H1 (cell line): ENCODE data around the gene SHC1. TPM values are rescaled to one million over a fixed set of nuclear protein-coding genes. Genes with fewer than 3 reads are reported as not detected.

Source experiments
- CEBPB ChIP-seq: IDR thresholded peaks from 2 replicates; pipeline ENCODE4 v1.6.1; 2012; ENCODE audit warnings: low read depth, low read length
- FOSL1 ChIP-seq: IDR thresholded peaks from 2 replicates; pipeline ENCODE4 v1.6.1; 2011; ENCODE audit warnings: mild to moderate bottlenecking, low read depth, low read length, moderate library complexity; ENCODE audit not compliant: insufficient read depth
- KDM1A ChIP-seq: fragments of 200-600, 300-600 bp; sonication (generic); IDR thresholded peaks from 2 replicates; pipeline ENCODE4 v1.7.1; 2016; ENCODE audit warnings: mild to moderate bottlenecking, low read length, borderline replicate concordance
- KDM5A ChIP-seq: fragments of 200-600 bp; IDR thresholded peaks from 2 replicates; pipeline ENCODE4 v1.7.1; 2012; ENCODE audit warnings: mild to moderate bottlenecking, low read length, inconsistent platforms, mixed read lengths
- POU5F1 ChIP-seq: IDR thresholded peaks from 2 replicates; pipeline ENCODE4 v1.6.1; 2011; ENCODE audit warnings: low read depth, mild to moderate bottlenecking, low read length, moderate library complexity
- SRF ChIP-seq: IDR thresholded peaks from 2 replicates; pipeline ENCODE4 v1.6.1; 2011; ENCODE audit warnings: mild to moderate bottlenecking, low read depth, low read length, moderate library complexity
- polyA plus RNA-seq, 7 experiments: library from polyadenylated mRNA; depleted of rRNA in 3 of 7; stranded (reverse) in 5 of 7; unstranded in 2 of 7; fragments of >200 nt in 5 of 7; fragments of 200-250 nt in 2 of 7; gene quantifications; 1 replicate in 5 of 7; 2 replicates in 1 of 7; 4 replicates in 1 of 7; pipeline versions ENCODE4 v1.2.1 to v1.2.3, GENCODE V29; 2011 to 2013; ENCODE audit warnings: missing spikeins in 2 of 7, mixed read lengths in 2 of 7
- total RNA-seq: library from RNA; stranded (reverse); fragmentation: NEBNext Ultra II Directional; extraction: Animal tissue kit (Norgen Biotek cat#: 25700); gene quantifications from 2 replicates; pipeline ENCODE4 v1.2.1, GENCODE V29; 2021
- TF ChIP-seq, protein P1 (sequence below): IDR thresholded peaks from 2 replicates; pipeline ENCODE4 v1.6.1; 2012; ENCODE audit warnings: low read length, inconsistent platforms
- TF ChIP-seq, protein P2 (sequence below), 3 experiments: IDR thresholded peaks; 1 replicate in 2 of 3; 2 replicates in 1 of 3; pipeline versions ENCODE4 v1.5.1 to v1.6.1; 2011; ENCODE audit warnings: low read length in 3 of 3, mild to moderate bottlenecking in 3 of 3, inconsistent platforms in 2 of 3, low read depth in 1 of 3, moderate library complexity in 1 of 3; ENCODE audit not compliant: insufficient read depth in 1 of 3; ENCODE audit errors: control extremely low read depth in 1 of 3

The SHC1 gene
- total and polyA plus RNA-seq, 2 of the 8 experiments (the other 6 are each of a cell fraction or from before 2014, with no cell fraction given) = 177 to 212 TPM

DNA sequence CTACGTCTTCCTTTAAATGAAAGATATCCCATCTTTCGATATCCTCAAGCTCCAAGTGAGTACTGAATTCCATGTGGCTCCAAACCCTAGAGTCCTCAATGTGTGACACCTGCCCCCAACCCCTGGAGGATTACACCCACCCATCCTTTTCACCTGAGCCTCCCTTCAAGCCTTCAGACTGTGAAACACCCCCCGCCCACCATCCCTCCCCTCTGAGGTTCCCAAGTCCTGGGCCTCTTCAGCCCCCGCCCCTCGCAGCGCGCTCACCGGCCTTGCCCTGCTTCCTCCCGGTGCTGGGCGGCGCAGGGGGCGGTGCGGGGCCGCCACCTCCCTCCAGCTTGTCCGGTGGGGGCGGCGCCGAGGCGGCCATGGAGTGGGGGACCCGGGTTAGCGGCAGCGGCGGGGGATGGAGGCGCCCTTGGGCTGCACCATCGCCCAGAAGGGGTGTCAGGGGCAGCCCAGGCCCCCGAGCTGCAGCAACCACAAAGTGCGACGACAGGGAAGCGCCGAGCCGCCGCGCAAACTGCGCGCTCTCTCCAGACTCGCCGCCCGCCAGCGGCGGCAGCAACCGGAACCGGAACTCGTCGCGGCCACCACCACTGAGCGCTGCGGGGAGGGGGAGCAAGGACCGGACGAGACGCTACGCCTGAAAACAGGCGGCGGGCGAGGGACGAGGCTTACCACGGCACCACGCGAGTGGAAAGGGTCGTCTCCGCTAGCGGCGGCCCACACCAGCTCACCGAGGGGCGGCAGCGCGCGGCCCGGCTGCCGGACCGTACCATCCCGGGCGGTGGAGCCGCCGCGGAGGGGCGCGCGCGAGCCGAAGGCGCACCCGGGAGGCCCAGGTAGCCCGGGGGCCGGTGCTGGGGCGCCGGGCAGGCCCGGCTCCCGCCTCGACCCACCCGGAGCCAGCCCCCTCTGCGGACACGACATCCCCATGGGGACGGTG lies 9.1 kb downstream of the SHC1 start, which contains the start of gene PYGO2 (continued):
- TF ChIP-seq, protein P1, sequence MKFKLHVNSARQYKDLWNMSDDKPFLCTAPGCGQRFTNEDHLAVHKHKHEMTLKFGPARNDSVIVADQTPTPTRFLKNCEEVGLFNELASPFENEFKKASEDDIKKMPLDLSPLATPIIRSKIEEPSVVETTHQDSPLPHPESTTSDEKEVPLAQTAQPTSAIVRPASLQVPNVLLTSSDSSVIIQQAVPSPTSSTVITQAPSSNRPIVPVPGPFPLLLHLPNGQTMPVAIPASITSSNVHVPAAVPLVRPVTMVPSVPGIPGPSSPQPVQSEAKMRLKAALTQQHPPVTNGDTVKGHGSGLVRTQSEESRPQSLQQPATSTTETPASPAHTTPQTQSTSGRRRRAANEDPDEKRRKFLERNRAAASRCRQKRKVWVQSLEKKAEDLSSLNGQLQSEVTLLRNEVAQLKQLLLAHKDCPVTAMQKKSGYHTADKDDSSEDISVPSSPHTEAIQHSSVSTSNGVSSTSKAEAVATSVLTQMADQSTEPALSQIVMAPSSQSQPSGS = no peak
- TF ChIP-seq SRF (no peak), KDM5A (0 out of 2 replicates have a peak, but pooled peaks have one; percentile 41), KDM1A (no peak), FOSL1 (no peak), POU5F1 (no peak), CEBPB (no peak)
- TF ChIP-seq, protein P2, sequence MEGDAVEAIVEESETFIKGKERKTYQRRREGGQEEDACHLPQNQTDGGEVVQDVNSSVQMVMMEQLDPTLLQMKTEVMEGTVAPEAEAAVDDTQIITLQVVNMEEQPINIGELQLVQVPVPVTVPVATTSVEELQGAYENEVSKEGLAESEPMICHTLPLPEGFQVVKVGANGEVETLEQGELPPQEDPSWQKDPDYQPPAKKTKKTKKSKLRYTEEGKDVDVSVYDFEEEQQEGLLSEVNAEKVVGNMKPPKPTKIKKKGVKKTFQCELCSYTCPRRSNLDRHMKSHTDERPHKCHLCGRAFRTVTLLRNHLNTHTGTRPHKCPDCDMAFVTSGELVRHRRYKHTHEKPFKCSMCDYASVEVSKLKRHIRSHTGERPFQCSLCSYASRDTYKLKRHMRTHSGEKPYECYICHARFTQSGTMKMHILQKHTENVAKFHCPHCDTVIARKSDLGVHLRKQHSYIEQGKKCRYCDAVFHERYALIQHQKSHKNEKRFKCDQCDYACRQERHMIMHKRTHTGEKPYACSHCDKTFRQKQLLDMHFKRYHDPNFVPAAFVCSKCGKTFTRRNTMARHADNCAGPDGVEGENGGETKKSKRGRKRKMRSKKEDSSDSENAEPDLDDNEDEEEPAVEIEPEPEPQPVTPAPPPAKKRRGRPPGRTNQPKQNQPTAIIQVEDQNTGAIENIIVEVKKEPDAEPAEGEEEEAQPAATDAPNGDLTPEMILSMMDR (IDR thresholded peaks at IDR 0.05; ENCODE audit: control extremely low read depth in 1 of 3, insufficient read depth in 1 of 3, low read depth in 1 of 3, low read length in 3 of 3) = peak; percentile 37 to 55 (median 53)
